ENCODE results near the gene NFYC. TPM values are rescaled to one million over a fixed set of nuclear protein-coding genes. Genes with fewer than 3 reads are reported as not detected.

NFYC gene
- polyA plus RNA-seq, 4 donors: 71.0 to 113 (median 96.5) TPM

- no peak for DNase-seq (ENCODE audit: low read depth in 4 of 4, low spot score in 3 of 4)
These were observed 43.6 kb downstream of the NFYC start for GRCh38 chr1:40734882-40735628.

DNA sequence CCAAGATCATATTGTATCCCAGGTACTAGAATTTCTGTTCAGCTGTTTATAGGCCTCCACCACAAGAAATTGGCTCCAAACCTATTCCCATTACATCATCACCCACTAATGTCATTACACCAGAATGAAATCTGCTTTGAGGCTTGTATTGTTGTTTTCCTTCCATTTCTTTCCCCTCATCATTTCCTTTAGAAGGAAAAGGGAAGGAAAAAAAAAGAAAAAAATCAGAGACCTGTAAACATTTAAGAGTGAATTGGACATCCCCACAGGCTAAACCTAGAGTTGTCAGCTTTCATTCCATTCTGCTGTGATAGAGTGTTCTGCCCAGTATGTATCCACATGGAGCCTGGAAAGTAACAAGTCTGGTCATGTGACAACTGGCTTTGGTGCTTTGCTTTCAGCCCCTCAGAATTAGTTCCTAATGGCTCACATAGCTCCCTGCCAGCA, 44.6 kb downstream of the NFYC start:
- no peak for DNase-seq (ENCODE audit: low read depth in 4 of 4, low spot score in 3 of 4)

DNA sequence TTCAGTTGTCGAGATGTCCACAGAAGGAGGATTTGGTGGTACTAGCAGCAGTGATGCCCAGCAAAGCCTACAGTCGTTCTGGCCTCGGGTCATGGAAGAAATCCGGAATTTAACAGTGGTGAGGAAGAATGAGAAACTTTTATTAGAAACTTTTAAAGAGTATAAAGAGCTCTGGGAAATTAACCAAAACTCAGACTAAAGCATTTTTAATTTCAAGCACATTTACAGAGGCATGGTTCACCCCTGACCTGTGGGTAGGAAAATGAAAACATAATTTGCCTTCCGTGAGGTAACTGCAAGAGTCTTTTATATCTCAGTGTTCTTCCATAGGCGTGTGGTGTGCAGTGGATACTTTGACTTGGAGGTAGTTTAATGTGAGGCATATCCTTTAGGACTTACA, 47.3 kb downstream of the NFYC start:
- DNase-seq (ENCODE audit: low read depth in 4 of 4, low spot score in 3 of 4): no peak

GRCh38 chr1:40739455-40740008, 48.0 kb downstream of the NFYC start:
- no peak for DNase-seq (ENCODE audit: low read depth in 4 of 4, low spot score in 3 of 4)

DNA sequence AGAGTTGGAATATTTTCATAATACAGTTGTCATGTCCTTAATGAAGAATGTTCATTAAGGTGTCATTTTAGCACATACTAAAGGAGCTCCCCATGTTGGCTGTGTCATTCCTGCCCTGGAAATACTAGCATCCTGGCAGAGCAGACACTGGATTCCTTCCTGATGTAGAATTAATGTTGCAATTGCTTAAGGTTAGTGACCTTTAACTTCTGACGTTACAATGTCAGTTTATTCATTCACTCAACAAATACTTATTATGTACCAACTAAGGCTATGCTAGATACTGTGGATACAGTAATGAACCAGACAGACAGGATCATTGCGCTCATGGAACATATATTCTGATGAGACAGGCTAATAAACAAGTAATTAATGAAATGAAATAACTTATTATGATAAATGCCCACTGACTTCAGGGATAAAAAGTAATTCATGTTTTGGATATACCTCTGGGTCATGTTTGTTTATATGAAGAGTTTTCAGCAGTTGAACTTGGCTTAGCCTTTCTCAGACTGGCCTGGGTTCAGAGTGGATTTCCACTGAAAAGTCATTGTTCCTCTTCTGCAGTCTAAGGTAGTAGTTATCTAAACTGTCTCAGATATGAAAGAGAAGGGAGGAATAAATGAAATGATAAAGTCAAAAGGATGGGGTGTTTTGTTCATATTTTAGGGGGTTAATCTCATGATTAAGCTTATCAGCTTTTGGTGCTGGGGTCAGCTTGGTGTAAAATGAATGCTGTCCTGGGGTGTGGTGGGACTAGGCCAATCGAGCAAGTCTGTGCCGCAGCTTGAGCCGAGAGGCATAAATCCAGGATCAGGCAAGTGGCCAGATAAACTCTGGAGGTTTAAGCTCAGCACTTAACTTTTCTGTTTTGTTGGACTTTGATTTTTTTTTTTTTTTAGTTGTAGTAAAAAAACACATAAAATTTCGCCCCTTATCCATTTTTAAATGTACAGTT, 48.8 kb downstream of the NFYC start:
- no peak for DNase-seq (ENCODE audit: low read depth in 4 of 4, low spot score in 3 of 4)

- DNase-seq (ENCODE audit: low read depth in 4 of 4, low spot score in 3 of 4): no peak
These were observed 49.7 kb downstream of the NFYC start for GRCh38 chr1:40740997-40741736.

DNA sequence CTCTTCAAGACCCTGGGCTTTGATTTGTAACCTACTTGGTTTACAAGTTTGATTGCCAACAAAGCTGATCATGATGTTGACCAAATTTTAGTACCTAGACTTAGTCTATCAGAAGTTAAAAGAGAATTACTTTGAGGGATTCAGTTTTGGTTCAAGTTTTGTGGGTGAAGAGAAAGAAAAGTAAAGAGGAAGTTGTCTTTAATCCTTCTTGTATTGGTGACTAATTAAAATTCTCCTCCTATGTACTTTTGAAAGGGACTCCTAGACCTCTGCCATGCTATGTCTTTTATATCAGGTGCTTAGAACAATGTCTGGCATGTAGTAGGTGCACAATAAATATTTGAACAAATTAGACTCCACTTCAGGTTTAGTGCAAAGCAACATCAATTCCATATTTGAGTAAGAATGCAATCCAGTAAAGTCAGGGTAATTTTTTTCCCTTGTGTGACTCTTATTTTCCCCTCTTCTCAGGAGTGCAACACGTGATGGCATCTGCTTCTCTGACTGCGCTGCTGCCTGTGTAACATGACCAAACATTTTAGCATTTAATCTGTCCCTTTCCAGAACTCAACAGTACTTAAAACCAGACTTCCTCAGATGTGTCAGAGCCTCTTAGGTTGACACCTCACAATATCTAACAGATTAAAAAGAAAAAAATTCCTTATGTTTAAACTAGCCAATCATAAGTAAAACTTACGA, 51.0 kb downstream of the NFYC start:
- no peak for DNase-seq (ENCODE audit: low read depth in 4 of 4, low spot score in 3 of 4)

DNA sequence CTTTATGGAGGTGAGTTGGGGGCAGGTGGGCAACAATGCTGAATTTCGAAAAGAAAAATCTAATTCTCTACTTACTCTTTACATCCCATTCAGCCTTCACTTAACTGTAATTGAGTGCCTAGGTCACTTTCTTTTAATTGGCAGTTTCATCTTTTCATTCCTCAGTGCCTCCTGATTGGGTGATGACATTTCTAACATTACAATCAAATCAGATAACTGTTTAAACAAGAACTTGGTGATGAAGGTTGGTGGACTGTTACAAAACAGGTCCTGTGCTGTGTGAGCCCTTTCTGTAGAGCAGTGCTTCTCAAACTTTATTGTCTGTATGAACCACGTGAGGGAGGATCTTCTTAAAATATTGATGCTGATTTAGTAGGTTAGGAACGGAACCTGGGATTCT, 51.9 kb downstream of the NFYC start:
- no peak for DNase-seq (ENCODE audit: low read depth in 4 of 4, low spot score in 3 of 4)

DNA sequence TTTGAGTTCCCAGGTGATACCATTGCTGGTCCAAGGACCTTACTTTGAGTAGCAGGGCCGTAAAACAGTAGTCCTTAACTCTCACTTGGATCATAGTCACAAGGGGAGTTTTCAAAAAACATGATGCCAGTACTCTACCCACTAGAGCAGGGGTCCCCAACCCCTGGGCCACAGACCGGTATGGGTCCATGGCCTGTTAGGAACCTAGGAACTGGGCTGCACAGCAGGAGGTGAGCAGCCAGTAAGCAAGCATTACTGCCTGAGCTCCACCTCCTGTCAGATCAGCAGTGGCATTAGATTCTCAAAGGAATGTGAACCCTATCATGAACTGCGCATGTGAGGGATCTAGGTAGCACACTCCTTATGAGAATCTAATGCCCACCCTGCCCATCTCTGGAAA, 52.4 kb downstream of the NFYC start:
- DNase-seq (ENCODE audit: low read depth in 4 of 4, low spot score in 3 of 4): no peak

GRCh38 chr1:40745176-40745575, 53.7 kb downstream of the NFYC start:
- no peak for DNase-seq (ENCODE audit: low read depth in 4 of 4, low spot score in 3 of 4)

GRCh38 chr1:40746344-40747090, 55.0 kb downstream of the NFYC start:
- no peak for DNase-seq (ENCODE audit: low read depth in 4 of 4, low spot score in 3 of 4)

GRCh38 chr1:40748841-40749718, 57.6 kb downstream of the NFYC start:
- no peak for DNase-seq (ENCODE audit: low read depth in 4 of 4, low spot score in 3 of 4)

- DNase-seq (ENCODE audit: low read depth in 4 of 4, low spot score in 3 of 4): no peak
These were observed 58.3 kb downstream of the NFYC start for GRCh38 chr1:40749817-40750216.

DNA sequence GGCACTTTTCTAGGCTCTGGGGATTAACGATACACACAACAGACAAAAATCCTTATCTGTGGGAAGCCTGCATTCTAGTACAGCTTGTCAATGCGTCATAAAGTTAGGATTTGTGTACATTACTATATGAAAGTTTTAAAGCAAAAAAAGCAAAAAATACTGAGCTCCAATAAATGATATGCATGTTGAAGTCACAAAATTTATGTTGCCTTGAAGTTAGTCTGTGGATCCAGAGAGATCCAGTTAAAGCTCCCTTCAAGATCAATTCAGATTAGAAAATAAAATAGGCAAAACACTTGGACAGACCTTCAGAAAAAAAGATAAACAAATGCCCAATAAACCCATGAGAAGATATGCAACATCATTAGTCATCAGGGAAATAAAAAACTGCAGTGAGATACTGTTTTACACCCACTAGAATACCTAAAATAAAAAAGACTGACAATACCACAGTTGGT, 59.0 kb downstream of the NFYC start:
- no peak for DNase-seq (ENCODE audit: low read depth in 4 of 4, low spot score in 3 of 4)

DNA sequence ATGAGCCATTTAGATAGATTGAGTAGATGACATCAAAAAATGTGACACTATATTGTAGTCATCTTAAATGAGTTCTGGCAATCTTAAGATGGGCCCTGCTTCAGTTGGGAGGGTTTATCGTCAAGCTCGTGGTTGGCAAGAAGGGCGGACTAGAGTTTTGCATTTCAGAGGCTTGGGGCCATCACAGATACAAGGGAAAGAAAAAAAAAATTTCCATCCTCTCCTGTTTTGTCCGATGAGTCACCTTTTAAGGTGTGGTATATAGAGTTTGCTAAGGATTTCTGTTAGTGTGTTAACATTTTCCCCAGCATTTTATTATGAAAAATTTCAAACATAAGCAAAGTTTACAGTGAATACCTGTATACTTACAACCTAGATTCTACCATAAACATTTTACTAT, 60.3 kb downstream of the NFYC start:
- DNase-seq (ENCODE audit: low read depth in 4 of 4, low spot score in 3 of 4): no peak

GRCh38 chr1:40753142-40753882, 61.8 kb downstream of the NFYC start:
- DNase-seq (ENCODE audit: low read depth in 4 of 4, low spot score in 3 of 4): no peak

DNA sequence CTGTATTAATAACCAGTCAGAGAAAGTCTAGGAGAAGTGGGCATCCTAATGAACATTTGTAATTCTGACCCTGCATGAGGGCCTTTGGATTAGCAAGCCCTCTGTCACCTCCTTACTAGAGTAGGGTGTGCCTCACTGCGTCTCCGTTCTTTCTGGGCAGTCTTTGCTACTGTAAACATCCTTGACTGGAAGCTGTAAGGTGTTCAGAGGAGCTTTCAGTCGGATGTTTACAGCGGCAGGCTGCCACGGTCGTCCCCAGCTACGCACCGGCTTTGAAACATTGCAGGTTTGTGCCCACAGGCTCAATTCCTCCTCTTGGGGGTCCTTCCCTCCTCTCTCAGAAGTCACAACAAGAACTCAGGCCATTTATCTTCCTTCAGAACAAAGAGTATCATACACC, 62.7 kb downstream of the NFYC start:
- no peak for DNase-seq (ENCODE audit: low read depth in 4 of 4, low spot score in 3 of 4)

- DNase-seq (ENCODE audit: low read depth in 4 of 4, low spot score in 3 of 4): no peak
These were observed 63.6 kb downstream of the NFYC start for GRCh38 chr1:40755067-40755466.

Data from left renal pelvis (tissue), 4 donors.